ENCODE results near the gene TEF. TPM values are rescaled to one million over a fixed set of nuclear protein-coding genes. Genes with fewer than 3 reads are reported as not detected.

The TEF gene
- total and polyA plus RNA-seq, 9 of the 15 experiments (the other 6 are each of a cell fraction or from before 2014, with no cell fraction given) = 0.04 to 3.1 (median 1.2) TPM

DNA sequence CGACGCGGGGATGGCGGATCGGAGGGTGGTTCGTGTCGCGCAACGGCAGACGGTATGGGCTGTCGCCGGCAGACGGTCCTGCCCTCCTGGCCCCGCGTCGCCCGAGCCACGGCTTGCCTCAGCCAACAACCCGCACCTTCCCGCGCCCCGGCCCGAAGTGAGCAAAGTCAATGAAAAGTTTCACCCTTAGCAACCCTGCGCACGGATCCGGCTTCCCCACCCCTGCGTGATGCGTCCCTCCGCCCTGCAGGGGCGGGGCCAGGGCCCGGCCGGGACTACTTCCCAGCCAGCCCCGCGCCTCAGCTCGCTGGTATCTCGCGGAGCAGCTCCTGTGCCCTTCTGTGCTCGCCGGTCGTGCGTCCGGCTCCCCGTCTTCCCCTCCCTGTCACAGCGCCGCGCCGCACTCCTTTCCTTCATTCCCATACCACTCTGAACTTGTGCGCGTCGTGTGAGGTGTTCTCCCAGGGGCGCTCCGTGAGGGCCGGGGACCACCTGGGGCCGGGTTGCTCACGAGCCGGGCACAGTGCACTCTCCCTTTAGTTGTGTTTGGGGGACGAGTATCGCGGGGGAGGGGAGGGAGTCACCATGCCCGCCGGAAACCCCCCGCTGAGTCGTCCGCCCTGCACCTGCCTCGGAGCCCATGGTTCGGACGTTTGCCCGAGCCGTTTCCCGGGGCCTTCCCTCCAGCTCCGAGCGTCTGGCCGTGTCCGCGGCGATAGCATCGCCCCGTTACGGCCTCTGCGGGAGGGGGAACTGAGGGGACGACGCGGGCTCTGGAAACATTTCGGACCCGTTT lies 65.1 kb downstream of the TEF start, which contains the start of gene TOB2 (continued):
- TF ChIP-seq KAT8 (IDR thresholded peaks at IDR 0.05; ENCODE audit: low read depth) (no peak), LCOR (CRISPR knock-in tag; IDR thresholded peaks at IDR 0.05) (peak; percentile 41; the same call in 1 of the 2 replicates), PHB (CRISPR knock-in tag; IDR thresholded peaks at IDR 0.05) (0 out of 2 replicates have a peak, but pooled peaks have one; percentile 36), ZBTB8A (IDR thresholded peaks at IDR 0.05; ENCODE audit: partially characterized antibody) (no peak), MAZ (CRISPR knock-in tag; conservative IDR thresholded peaks at IDR 0.05 in 1 of 2, IDR thresholded peaks at IDR 0.05 in 1 of 2) (peak; percentile 88 to 95), ZNF507 (tag; conservative IDR thresholded peaks at IDR 0.05) (no peak), U2AF2 (optimal IDR thresholded peaks at IDR 0.05; ENCODE audit: low read depth, low read length) (no peak), KLF6 (CRISPR knock-in tag; IDR thresholded peaks at IDR 0.05; ENCODE audit: borderline replicate concordance) (peak; percentile 91; the same call in 1 of the 2 replicates), ZNF384 (IDR thresholded peaks at IDR 0.05; ENCODE audit: low read depth, low read length) (0 out of 2 replicates have a peak, but pooled peaks have one; percentile 24), HMG20B (CRISPR knock-in tag; IDR thresholded peaks at IDR 0.05) (no peak), L3MBTL2 (IDR thresholded peaks at IDR 0.05) (no peak), FOS (IDR thresholded peaks at IDR 0.05; ENCODE audit: extremely low read depth, insufficient read length) (no peak), MEF2D (tag; conservative IDR thresholded peaks at IDR 0.05; ENCODE audit: low read depth) (no peak), ZNF589 (CRISPR knock-in tag; IDR thresholded peaks at IDR 0.05; ENCODE audit: low read depth) (no peak), JUN (IDR thresholded peaks at IDR 0.05; ENCODE audit: borderline replicate concordance, low read depth, low read length) (0 out of 2 replicates have a peak, but pooled peaks have one; percentile 47), JUN (CRISPR knock-in tag; IDR thresholded peaks at IDR 0.05; ENCODE audit: borderline replicate concordance) (no peak), XRCC5 (IDR thresholded peaks at IDR 0.05; ENCODE audit: low read depth, low read length) (peak; percentile 80; the same call in 1 of the 2 replicates), ZNF140 (CRISPR knock-in tag; IDR thresholded peaks at IDR 0.05) (no peak), HDGF (IDR thresholded peaks at IDR 0.05) (no peak), NR2F6 (CRISPR knock-in tag; IDR thresholded peaks at IDR 0.05) (no peak), GABPB1 (CRISPR knock-in tag; IDR thresholded peaks at IDR 0.05) (peak; percentile 73; the same call in 1 of the 2 replicates), PCBP2 (IDR thresholded peaks at IDR 0.05; ENCODE audit: low read depth, low read length, poor library complexity, severe bottlenecking) (no peak), ZNF75A (CRISPR knock-in tag; IDR thresholded peaks at IDR 0.05) (no peak)
- TF ChIP-seq, protein P1, sequence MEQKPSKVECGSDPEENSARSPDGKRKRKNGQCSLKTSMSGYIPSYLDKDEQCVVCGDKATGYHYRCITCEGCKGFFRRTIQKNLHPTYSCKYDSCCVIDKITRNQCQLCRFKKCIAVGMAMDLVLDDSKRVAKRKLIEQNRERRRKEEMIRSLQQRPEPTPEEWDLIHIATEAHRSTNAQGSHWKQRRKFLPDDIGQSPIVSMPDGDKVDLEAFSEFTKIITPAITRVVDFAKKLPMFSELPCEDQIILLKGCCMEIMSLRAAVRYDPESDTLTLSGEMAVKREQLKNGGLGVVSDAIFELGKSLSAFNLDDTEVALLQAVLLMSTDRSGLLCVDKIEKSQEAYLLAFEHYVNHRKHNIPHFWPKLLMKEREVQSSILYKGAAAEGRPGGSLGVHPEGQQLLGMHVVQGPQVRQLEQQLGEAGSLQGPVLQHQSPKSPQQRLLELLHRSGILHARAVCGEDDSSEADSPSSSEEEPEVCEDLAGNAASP (IDR thresholded peaks at IDR 0.05) = no peak
- TF ChIP-seq, protein P2, sequence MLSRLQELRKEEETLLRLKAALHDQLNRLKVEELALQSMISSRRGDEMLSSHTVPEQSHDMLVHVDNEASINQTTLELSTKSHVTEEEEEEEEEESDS (CRISPR knock-in tag; IDR thresholded peaks at IDR 0.05) = no peak
- TF ChIP-seq, protein P3, sequence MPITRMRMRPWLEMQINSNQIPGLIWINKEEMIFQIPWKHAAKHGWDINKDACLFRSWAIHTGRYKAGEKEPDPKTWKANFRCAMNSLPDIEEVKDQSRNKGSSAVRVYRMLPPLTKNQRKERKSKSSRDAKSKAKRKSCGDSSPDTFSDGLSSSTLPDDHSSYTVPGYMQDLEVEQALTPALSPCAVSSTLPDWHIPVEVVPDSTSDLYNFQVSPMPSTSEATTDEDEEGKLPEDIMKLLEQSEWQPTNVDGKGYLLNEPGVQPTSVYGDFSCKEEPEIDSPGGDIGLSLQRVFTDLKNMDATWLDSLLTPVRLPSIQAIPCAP (CRISPR knock-in tag; IDR thresholded peaks at IDR 0.05; ENCODE audit: borderline replicate concordance) = no peak; the same call in 1 of the 2 replicates
- TF ChIP-seq, protein P4, sequence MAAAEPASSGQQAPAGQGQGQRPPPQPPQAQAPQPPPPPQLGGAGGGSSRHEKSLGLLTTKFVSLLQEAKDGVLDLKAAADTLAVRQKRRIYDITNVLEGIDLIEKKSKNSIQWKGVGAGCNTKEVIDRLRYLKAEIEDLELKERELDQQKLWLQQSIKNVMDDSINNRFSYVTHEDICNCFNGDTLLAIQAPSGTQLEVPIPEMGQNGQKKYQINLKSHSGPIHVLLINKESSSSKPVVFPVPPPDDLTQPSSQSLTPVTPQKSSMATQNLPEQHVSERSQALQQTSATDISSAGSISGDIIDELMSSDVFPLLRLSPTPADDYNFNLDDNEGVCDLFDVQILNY (CRISPR knock-in tag; IDR thresholded peaks at IDR 0.05) = peak; percentile 46; the same call in 1 of the 2 replicates
